H9 (cell line): ENCODE measurements around the gene LPP. TPM values are rescaled to one million over a fixed set of nuclear protein-coding genes. Genes with fewer than 3 reads are reported as not detected.

Experiments used
- DNase-seq: peaks from one replicate; pipeline ENCODE4 v3.0.0-alpha.2; 2017
- H2AFZ ChIP-seq: one replicate; pipeline ENCODE4 v1.6.1; 2013; ENCODE audit warnings: mild to moderate bottlenecking, low read length, control low read depth, moderate library complexity
- H2AK5ac ChIP-seq: 2 replicates; pipeline ENCODE4 v1.6.1; 2013; ENCODE audit warnings: low read length, control low read depth, mixed read lengths; ENCODE audit not compliant: insufficient read length
- H2BK120ac ChIP-seq: one replicate; pipeline ENCODE4 v1.6.1; 2013; ENCODE audit warnings: low read depth, mild to moderate bottlenecking, low read length, control low read depth, inconsistent platforms; ENCODE audit not compliant: poor library complexity, severe bottlenecking
- H2BK12ac ChIP-seq: 2 replicates; pipeline ENCODE4 v1.6.1; 2013; ENCODE audit warnings: low read length, control low read depth, mixed read lengths, low read depth; ENCODE audit not compliant: insufficient read length
- H2BK15ac ChIP-seq: 2 replicates; pipeline ENCODE4 v1.6.1; 2013; ENCODE audit warnings: low read depth, low read length, control low read depth
- H2BK20ac ChIP-seq: one replicate; pipeline ENCODE4 v1.6.1; 2013; ENCODE audit warnings: low read depth, mild to moderate bottlenecking, low read length, control low read depth, inconsistent platforms; ENCODE audit not compliant: poor library complexity, severe bottlenecking
- H2BK5ac ChIP-seq: 2 replicates; pipeline ENCODE4 v1.6.1; 2013; ENCODE audit warnings: low read length, control low read depth, mixed read lengths; ENCODE audit not compliant: insufficient read length
- H3K14ac ChIP-seq: 2 replicates; pipeline ENCODE4 v1.6.1; 2013; ENCODE audit warnings: low read length, control low read depth; ENCODE audit not compliant: insufficient read depth
- H3K18ac ChIP-seq: 2 replicates; pipeline ENCODE4 v1.6.1; 2013; ENCODE audit warnings: low read depth, mild to moderate bottlenecking, mixed read lengths, low read length, control low read depth; ENCODE audit not compliant: insufficient read length
- H3K23ac ChIP-seq: 2 replicates; pipeline ENCODE4 v1.6.1; 2013; ENCODE audit warnings: low read length, control low read depth, mixed read lengths, low read depth; ENCODE audit not compliant: insufficient read length
- H3K23me2 ChIP-seq: 2 replicates; pipeline ENCODE4 v1.6.1; 2013; ENCODE audit warnings: low read depth, mild to moderate bottlenecking, mixed read lengths, low read length, control low read depth; ENCODE audit not compliant: insufficient read length, poor library complexity, severe bottlenecking
- H3K27ac ChIP-seq: 2 replicates; pipeline ENCODE4 v1.5.1; 2013; ENCODE audit warnings: low read length, control low read depth, mixed read lengths, low read depth; ENCODE audit not compliant: insufficient read length
- H3K27me3 ChIP-seq: 2 replicates; pipeline ENCODE4 v1.6.1; 2013; ENCODE audit warnings: low read length, control low read depth, inconsistent platforms; ENCODE audit not compliant: insufficient read depth
- H3K4ac ChIP-seq: 2 replicates; pipeline ENCODE4 v1.6.1; 2013; ENCODE audit warnings: low read depth, mild to moderate bottlenecking, control low read depth, inconsistent platforms, low read length, moderate library complexity
- H3K4me1 ChIP-seq: 2 replicates; pipeline ENCODE4 v1.6.1; 2013; ENCODE audit warnings: low read length, control low read depth, inconsistent platforms; ENCODE audit not compliant: insufficient read depth
- H3K4me2 ChIP-seq: 2 replicates; pipeline ENCODE4 v1.6.1; 2013; ENCODE audit warnings: low read length, control low read depth, mixed read lengths; ENCODE audit not compliant: insufficient read length, insufficient read depth
- H3K56ac ChIP-seq: 2 replicates; pipeline ENCODE4 v1.6.1; 2013; ENCODE audit warnings: low read depth, mild to moderate bottlenecking, mixed read lengths, low read length, control low read depth; ENCODE audit not compliant: insufficient read length
- H3K79me1 ChIP-seq: 2 replicates; pipeline ENCODE4 v1.6.1; 2013; ENCODE audit warnings: low read depth, mild to moderate bottlenecking, moderate library complexity, low read length, control low read depth, inconsistent platforms; ENCODE audit not compliant: insufficient read depth, poor library complexity, severe bottlenecking
- H3K79me2 ChIP-seq: 2 replicates; pipeline ENCODE4 v1.6.1; 2013; ENCODE audit warnings: low read length, control low read depth, inconsistent platforms; ENCODE audit not compliant: insufficient read depth
- H3K9ac ChIP-seq: 2 replicates; pipeline ENCODE4 v1.6.1; 2013; ENCODE audit warnings: low read length, control low read depth, mixed read lengths; ENCODE audit not compliant: insufficient read length; ENCODE audit errors: extremely low read depth
- H3K9me3 ChIP-seq: one replicate; pipeline ENCODE4 v1.6.1; 2013; ENCODE audit warnings: low read depth, low read length, inconsistent platforms; ENCODE audit not compliant: control insufficient read depth
- H3T11ph ChIP-seq: one replicate; pipeline ENCODE4 v1.6.1; 2013; ENCODE audit warnings: mild to moderate bottlenecking, low read length, control low read depth, inconsistent platforms
- H4K20me1 ChIP-seq: one replicate; pipeline ENCODE4 v1.6.1; 2013; ENCODE audit not compliant: control insufficient read depth, insufficient read length, insufficient read depth
- H4K5ac ChIP-seq: 2 replicates; pipeline ENCODE4 v1.6.1; 2013; ENCODE audit warnings: low read depth, mild to moderate bottlenecking, mixed read lengths, low read length, control low read depth; ENCODE audit not compliant: insufficient read length
- H4K8ac ChIP-seq: replicated peaks from 2 replicates; pipeline ENCODE4 v1.6.1; 2013; ENCODE audit warnings: low read length, control low read depth, mixed read lengths, low read depth; ENCODE audit not compliant: insufficient read length
- H4K91ac ChIP-seq: 2 replicates; pipeline ENCODE4 v1.6.1; 2013; ENCODE audit warnings: low read depth, mild to moderate bottlenecking, moderate library complexity, mixed read lengths, low read length, control low read depth; ENCODE audit not compliant: insufficient read length
- H3K27ac Mint-ChIP-seq, 3 experiments: 2 replicates in 2 of 3; 3 replicates in 1 of 3; pipeline ENCODE4 v1.8.0; 2020 to 2021; ENCODE audit warnings: mixed read lengths in 3 of 3, mild to moderate bottlenecking in 1 of 3, moderate library complexity in 1 of 3
- H3K27me3 Mint-ChIP-seq: 2 replicates; pipeline ENCODE4 v1.8.0; 2021; ENCODE audit warnings: low read depth, mild to moderate bottlenecking, moderate library complexity, mixed read lengths
- H3K36me3 Mint-ChIP-seq, 3 experiments: 2 replicates in 2 of 3; 3 replicates in 1 of 3; pipeline ENCODE4 v1.8.0; 2020 to 2021; ENCODE audit warnings: low read depth in 3 of 3, mixed read lengths in 3 of 3; ENCODE audit not compliant: insufficient read depth in 1 of 3
- H3K4me1 Mint-ChIP-seq, 2 experiments: 2 replicates each; pipeline ENCODE4 v1.8.0; 2020; ENCODE audit warnings: mixed read lengths in 2 of 2
- H3K4me3 Mint-ChIP-seq, 2 experiments: 2 replicates in 1 of 2; 3 replicates in 1 of 2; pipeline ENCODE4 v1.8.0; 2020 to 2021; ENCODE audit warnings: mild to moderate bottlenecking in 2 of 2, mixed read lengths in 2 of 2, moderate library complexity in 1 of 2
- H3K9me3 Mint-ChIP-seq, 2 experiments: 2 replicates in 1 of 2; 3 replicates in 1 of 2; pipeline ENCODE4 v1.8.0; 2020; ENCODE audit warnings: mild to moderate bottlenecking in 2 of 2, mixed read lengths in 2 of 2, moderate library complexity in 1 of 2
- total RNA-seq: library from RNA; stranded (reverse); gene quantifications from 2 replicates; pipeline ENCODE4 v1.2.1, GENCODE V29; 2021
- TF ChIP-seq, protein P1 (sequence below): fragments of 200-600 bp; sonication (generic); conservative IDR thresholded peaks from 3 replicates; pipeline ENCODE4 v1.8.0; 2021; ENCODE audit warnings: antibody characterized with exemption, mild to moderate bottlenecking

LPP gene
- total RNA-seq, 1 experiment from 2014 or later, result 64.6 TPM

- H3K4me1 Mint-ChIP-seq, result peaks cover 0 to 6% of the 10 kb centered on the region in 2 experiments; a peak in 2 of 4 replicates
- Histone ChIP-seq H3K23me2 (no peaks in the 10 kb centered on the region), H2BK20ac (no peak overlapping the region), H4K20me1 (no peaks in the 10 kb centered on the region), H2BK120ac (no peak overlapping the region), H3K79me2 (no peaks in the 10 kb centered on the region), H4K91ac (no peak overlapping the region), H3K18ac (no peak overlapping the region), H3K56ac (no peak overlapping the region), H3K79me1 (no peaks in the 10 kb centered on the region), H4K5ac (no peak overlapping the region), H4K8ac (no peak overlapping the region), H3K4me1 (peaks cover 2% of the 10 kb centered on the region; the same call in 1 of the 2 replicates), H2BK12ac (no peak overlapping the region), H2AK5ac (no peak overlapping the region), H2AFZ (no peak overlapping the region), H3K9me3 (no peaks in the 10 kb centered on the region), H3K27me3 (no peaks in the 10 kb centered on the region), H3K4ac (no peak overlapping the region), H3K4me2 (no peak overlapping the region), H2BK5ac (no peak overlapping the region), H3T11ph (no peak overlapping the region), H3K14ac (no peak overlapping the region), H2BK15ac (no peak overlapping the region), H3K23ac (no peak overlapping the region), H3K9ac (no peak overlapping the region), H3K27ac (no peak overlapping the region)
- H3K27ac Mint-ChIP-seq, result no peak overlapping the region
- H3K27me3 Mint-ChIP-seq, result no peaks in the 10 kb centered on the region
- H3K9me3 Mint-ChIP-seq, result no peaks in the 10 kb centered on the region
- TF ChIP-seq, protein P1, sequence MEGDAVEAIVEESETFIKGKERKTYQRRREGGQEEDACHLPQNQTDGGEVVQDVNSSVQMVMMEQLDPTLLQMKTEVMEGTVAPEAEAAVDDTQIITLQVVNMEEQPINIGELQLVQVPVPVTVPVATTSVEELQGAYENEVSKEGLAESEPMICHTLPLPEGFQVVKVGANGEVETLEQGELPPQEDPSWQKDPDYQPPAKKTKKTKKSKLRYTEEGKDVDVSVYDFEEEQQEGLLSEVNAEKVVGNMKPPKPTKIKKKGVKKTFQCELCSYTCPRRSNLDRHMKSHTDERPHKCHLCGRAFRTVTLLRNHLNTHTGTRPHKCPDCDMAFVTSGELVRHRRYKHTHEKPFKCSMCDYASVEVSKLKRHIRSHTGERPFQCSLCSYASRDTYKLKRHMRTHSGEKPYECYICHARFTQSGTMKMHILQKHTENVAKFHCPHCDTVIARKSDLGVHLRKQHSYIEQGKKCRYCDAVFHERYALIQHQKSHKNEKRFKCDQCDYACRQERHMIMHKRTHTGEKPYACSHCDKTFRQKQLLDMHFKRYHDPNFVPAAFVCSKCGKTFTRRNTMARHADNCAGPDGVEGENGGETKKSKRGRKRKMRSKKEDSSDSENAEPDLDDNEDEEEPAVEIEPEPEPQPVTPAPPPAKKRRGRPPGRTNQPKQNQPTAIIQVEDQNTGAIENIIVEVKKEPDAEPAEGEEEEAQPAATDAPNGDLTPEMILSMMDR, result no peak
- peaks cover 2 to 5% (median 3%) of the 10 kb centered on the region in 3 experiments; a peak in 2 of 7 replicates for H3K36me3 Mint-ChIP-seq
- no peak for DNase-seq
- no peak overlapping the region for H3K4me3 Mint-ChIP-seq
Observed at GRCh38 chr3:188471723-188472122, 317.8 kb downstream of the LPP start.
